GM21723 (cell line): Measurements from ENCODE around the gene GIMD1.
A peak's percentile ranks its signal among the peaks of the same experiment; 100 is the strongest.

Experiments
- ATAC-seq: cut with Tn5 transposase; IDR thresholded peaks from one replicate; pipeline ENCODE4 v1.9.1; 2021; ENCODE audit warnings: mild to moderate bottlenecking, moderate library complexity; ENCODE audit not compliant: unreplicated experiment

Gene GIMD1

DNA sequence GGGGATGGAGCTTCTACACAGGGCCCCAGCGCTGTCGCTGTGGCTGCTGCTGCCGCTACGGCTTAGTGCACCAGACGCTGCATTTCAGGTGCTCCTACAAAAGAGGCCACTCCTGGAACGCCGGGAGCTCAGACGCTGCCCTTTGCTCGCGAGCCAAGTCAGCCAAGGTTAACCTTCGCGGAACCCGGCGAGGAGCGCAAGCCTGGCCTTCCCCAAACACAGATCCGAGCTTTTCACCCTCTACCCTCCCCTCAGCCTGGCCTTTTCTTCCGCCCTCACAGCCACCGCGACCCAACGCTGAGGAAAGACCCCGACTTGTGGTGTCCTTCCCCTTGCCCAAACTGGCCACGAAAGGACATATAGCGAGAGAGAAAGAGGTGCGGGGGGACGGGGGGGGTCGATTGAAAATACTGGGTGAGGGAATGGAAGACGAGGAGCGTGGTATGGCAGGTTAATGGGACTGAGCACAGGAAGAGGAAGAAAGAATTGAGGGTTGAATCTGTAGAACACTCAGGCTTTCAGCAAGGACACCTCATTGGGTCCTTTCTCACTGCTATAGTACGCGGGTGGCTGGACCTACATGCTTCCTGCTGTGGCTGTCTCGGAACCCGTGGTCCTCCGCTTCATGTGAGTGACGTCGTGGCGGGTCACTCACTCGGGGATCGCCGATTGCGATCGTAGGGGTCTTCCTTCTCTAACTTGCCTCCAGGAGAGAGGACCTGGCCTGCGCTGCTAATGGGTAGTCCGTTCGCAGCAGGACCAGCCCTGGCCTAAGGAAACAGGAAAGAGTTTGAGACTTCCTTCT is 52.4 kb downstream of the GIMD1 start, which contains the start of the genes AIMP1 and TBCK:
Gene AIMP1 (plus strand): TSS at position 583 of the 805 bp plus-strand sequence. CDS start 8,460 bp downstream, outside the sequence.
Gene TBCK (minus strand): TSS at position 242 of the 805 bp plus-strand sequence. CDS start 7,249 bp downstream, outside the sequence.
- ATAC-seq: peak; percentile 87

GRCh38 chr4:106315476-106315967 is 53.1 kb downstream of the GIMD1 start:
- ATAC-seq: peak; percentile 37

- ATAC-seq: no peak
Observed at GRCh38 chr4:106314960-106315359, 53.6 kb downstream of the GIMD1 start.

DNA sequence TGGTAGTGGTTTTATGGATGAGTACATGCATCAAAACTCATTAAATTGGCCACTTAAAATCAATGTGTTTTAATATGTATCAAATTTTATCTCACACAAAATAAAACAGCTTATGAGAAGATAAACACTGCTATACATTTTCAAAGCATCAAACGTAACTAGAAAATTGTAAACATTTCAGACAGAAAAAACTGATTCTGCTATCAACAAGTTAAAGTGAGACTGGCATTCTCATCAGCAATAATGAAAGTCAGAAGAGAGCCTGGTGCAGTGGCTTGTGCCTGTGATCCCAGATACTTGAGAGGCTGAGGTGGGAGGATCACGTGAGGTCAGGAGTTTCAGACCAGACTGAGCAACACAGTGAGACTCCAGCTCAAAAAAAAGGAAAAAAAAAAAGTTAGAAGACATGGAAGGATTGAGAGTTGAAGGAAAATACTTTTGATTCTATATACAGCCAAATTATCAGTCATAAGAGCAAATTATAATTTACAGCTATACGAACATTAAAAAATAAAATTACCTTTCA is 55.5 kb downstream of the GIMD1 start:
- ATAC-seq: no peak

GRCh38 chr4:106312377-106312776 is 56.2 kb downstream of the GIMD1 start:
- ATAC-seq: no peak
